GM12872 (cell line): ENCODE data around the gene CRIP2.

Experiments
- CTCF ChIP-seq: IDR thresholded peaks from 3 replicates; pipeline ENCODE4 v1.5.1; 2011; ENCODE audit warnings: low read depth, mild to moderate bottlenecking, low read length, moderate library complexity; ENCODE audit not compliant: insufficient read depth

The CRIP2 gene

GRCh38 chr14:105470350-105471296, 4.0 kb upstream of the CRIP2 start:
- no peak for TF ChIP-seq CTCF

GRCh38 chr14:105471297-105471821, 3.3 kb upstream of the CRIP2 start:
- TF ChIP-seq CTCF = 0 out of 3 replicates have a peak, but pooled peaks have one; percentile 29

- no peak for TF ChIP-seq CTCF
These were observed 2.7 kb upstream of the CRIP2 start for GRCh38 chr14:105471823-105472485.

GRCh38 chr14:105472486-105472991, 2.1 kb upstream of the CRIP2 start:
- no peak for TF ChIP-seq CTCF

- no peak for TF ChIP-seq CTCF
These were observed 1.5 kb upstream of the CRIP2 start for GRCh38 chr14:105473033-105473676.

GRCh38 chr14:105473677-105474482, 741 bp upstream of the CRIP2 start:
- no peak for TF ChIP-seq CTCF
